CD4-positive, alpha-beta T cell treated with Interleukin-17A for 1 hour (primary cell): ENCODE data around the gene DNAAF5.

Experiments
- DNase-seq: peaks from one replicate; pipeline ENCODE4 v3.0.0-alpha.2; 2020

Gene DNAAF5

GRCh38 chr7:707296-708000 is 19.1 kb upstream of the DNAAF5 start:
- no peak for DNase-seq

DNA sequence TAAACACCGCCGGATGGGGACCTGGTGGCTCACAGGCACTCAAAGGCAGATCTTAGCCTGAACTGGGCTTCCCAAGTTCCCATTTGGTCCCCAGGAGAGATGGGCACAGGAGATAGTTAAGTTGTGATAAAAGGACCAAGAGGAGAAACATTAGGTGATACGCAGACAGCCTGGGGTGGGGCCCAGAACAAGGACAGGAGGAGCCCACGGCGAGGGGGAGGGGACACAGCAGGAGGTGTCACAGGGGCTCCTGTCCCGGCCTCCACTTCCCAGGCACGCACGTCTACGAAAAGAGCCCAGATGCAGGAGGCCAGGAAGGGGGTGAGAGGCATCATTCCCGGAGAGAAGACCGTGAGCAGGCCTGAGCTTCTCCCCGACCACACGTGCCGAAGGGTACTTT is 16.3 kb upstream of the DNAAF5 start:
- no peak for DNase-seq

- DNase-seq = no peak
These were observed 15.2 kb upstream of the DNAAF5 start for GRCh38 chr7:711093-711921.

DNA sequence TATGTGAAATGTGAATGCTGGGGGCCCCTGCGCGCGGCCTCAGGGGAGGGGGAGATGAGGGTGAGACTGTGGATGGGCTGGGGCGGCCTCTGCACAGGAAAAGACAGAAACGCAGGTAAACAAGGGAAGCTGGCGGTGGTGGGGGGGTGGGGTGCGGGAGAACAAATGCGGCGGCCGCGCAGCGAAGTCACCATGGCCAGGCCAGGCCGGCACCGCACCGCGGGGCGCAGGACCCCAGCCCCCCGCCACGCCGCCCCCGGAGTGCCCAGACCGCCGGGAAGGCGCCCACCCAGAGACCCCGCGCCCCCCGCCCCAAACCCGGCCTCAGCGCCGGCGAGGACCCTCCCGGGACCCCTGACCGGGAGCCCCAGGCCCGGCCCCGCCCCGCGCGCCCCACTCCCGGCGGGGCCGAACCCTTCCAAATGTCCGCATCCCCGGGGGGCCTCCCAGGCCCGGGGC is 14.5 kb upstream of the DNAAF5 start:
- DNase-seq = no peak

GRCh38 chr7:712381-713138 is 13.9 kb upstream of the DNAAF5 start:
- no peak for DNase-seq

DNA sequence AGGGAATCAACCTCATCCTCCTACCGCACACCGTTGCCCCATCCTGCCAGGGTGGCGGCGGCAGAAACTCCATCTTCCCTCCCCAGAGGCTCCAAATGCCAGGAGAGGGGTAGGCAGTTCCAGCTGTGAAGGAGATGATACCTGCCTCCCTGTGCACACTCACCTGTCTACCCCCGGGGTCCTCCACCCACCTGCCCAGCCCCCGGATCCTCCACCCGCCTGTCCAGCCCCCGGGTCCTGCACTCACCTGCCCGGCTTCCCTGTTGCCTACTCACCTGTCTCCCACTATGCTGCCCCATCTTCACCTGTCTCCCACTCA is 13.4 kb upstream of the DNAAF5 start:
- no peak for DNase-seq

- DNase-seq = no peak
These were observed 12.8 kb upstream of the DNAAF5 start for GRCh38 chr7:713488-714230.

DNA sequence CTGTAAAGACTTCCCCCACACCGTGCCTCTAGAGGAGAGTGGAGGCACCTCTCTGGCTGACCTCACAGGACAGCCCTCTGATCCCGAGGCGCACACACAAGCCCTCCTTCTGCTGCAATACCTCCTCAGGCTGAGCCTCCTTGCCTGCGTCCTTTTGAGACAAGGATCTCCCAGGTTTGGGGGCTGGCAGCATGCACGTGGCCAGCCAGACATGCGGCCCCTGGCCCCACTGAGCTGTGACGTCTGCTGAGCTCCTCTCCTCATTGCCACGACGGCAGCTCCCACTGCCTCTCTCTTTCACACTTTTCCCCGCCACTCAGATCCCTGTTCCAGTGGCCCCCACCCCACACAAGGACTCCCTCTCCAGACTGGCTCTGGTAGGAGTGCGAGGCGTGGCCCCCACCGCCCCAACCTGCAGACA is 12.2 kb upstream of the DNAAF5 start:
- DNase-seq = no peak

- no peak for DNase-seq
These were observed 10.3 kb upstream of the DNAAF5 start for GRCh38 chr7:716222-716621.

GRCh38 chr7:716636-717035 is 9.9 kb upstream of the DNAAF5 start:
- no peak for DNase-seq

DNA sequence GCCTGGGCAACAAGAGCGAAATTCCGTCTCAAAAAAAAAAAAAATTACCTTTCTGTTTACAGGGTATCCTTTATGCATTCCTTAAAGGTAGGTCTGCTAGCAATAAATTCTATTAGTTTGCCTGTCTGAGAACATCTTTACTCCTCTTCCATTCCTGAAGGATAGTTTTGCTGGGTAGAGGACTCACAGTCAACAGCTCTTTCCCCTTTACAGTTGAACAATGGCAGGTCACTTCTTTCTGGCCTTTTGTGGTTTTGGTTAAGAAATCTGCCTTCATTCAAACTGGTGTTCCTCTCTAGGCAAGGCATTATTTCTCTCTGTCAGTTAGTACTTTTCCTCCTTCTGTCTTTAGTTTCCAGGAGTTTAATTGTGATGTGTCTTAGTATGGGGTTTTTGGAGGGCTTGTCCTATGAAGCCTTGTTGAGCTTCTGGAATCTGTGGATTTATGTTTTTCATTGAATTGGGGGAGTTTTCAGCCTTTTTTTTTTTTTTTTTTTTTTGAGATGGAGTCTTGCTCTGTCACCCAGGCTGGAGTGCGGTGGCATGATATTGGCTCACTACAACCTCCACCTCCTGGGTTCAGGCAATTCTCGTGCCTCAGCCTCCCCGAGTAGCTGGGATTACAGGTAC is 4.8 kb upstream of the DNAAF5 start:
- DNase-seq = no peak

GRCh38 chr7:723541-723940 is 3.0 kb upstream of the DNAAF5 start:
- no peak for DNase-seq

- no peak for DNase-seq
These were observed 2.2 kb upstream of the DNAAF5 start for GRCh38 chr7:724298-724697.

DNA sequence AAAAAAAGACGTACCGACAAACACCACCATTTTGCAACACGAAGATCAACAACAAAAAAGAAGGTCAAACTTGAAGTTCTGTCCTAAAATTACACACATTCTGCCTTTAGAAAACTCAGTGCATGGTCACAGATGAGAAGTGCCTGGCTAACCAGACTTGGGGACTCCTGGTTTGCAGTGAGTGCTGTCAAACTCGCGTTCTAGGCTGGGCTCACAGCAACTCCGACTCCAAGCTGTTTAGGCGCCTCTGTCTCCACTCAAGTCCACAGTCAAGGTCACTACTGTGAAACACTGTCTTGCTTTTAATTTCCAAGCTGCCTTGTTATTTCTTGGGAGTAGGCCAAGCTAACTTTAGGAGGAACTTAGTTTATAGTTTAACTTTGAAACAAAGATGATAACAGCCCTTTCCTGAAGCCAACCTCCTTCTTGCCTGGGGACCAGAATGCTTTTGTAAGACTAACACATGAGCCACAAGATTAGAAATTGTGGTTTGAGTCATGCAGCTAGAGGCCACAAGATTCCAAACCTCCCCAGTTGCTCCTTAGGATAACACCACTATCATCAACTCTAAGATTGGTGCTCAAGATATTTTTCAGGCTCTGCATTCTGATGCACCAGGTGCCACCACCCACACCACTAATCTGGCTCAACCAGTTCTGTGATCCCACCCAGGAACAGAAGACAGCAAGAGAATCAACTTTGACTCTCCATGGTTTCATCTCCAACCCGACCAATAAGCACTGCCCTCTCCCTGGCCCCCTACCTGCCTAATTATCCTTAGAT is 1.1 kb upstream of the DNAAF5 start:
- DNase-seq = no peak

DNA sequence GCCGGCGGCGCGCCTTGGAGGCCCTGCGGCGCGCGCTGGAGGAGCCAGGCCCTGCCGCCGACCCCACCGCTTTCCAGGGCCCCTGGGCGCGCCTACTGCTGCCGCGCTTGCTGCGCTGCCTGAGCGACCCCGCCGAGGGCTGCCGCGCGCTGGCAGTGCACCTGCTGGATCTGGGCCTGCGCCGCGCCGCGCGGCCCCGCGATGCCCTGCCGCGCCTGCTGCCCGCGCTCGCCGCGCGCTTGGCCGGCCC is 280 bp downstream of the DNAAF5 start:
- no peak for DNase-seq

- peak; percentile 17 for DNase-seq
These were observed 756 bp downstream of the DNAAF5 start, which contains the start of gene PRKAR1B for GRCh38 chr7:727104-727805. TSS of gene PRKAR1B (minus strand) at chr7:727281. CDS start at chr7:711505, 15,776 bp downstream.

DNA sequence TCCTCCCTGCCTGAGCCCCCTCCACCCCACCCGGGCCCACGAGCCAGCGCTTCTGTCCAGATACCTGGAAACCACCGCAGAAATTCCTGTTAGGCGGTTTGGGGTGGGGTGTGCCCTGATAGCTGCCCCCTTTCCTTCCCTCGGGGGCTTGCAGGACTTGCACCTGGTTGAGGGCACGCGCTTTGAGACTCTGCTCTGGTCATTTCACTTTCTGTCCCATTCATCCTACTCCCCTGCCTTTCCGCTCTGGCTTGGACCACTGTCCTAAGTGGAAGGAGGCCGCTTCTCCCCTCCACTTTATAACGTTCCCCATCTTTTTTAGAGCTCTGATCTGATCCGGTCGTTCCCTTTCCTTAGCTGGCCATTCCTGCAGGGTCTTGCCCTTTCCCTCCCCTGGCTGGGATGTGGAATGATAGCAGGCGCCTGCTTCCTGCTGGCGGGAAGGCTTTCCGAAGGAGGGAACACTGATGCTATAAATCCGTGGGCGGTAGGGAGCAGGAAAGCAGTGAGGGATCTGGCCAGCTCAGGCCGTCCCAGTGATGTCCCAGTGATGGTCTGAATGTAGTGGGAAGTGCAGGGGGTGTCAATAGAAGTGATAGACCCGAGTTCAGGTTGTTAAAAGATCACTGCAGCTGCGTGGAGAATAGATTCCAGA is 1.4 kb downstream of the DNAAF5 start:
- DNase-seq = no peak

DNA sequence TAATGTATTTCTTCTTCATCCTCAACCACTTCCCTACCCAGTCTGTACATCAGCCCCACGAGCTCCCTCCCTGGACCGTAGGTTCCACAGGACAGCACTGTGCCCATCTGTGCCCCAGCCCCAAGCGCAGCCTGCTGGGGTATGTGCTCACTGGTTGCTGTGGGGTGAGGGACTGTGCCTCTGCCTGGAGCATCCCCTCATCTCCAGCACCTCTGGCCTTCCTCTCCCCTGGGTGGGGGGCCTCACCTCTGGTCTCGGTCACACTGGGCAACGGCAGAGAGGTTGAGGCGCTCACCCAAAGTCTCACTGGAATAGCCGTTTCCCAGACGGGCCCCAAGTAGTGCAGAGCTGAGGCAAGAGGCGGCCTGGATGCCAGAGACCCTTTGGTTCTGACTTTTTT is 2.1 kb downstream of the DNAAF5 start:
- no peak for DNase-seq

DNA sequence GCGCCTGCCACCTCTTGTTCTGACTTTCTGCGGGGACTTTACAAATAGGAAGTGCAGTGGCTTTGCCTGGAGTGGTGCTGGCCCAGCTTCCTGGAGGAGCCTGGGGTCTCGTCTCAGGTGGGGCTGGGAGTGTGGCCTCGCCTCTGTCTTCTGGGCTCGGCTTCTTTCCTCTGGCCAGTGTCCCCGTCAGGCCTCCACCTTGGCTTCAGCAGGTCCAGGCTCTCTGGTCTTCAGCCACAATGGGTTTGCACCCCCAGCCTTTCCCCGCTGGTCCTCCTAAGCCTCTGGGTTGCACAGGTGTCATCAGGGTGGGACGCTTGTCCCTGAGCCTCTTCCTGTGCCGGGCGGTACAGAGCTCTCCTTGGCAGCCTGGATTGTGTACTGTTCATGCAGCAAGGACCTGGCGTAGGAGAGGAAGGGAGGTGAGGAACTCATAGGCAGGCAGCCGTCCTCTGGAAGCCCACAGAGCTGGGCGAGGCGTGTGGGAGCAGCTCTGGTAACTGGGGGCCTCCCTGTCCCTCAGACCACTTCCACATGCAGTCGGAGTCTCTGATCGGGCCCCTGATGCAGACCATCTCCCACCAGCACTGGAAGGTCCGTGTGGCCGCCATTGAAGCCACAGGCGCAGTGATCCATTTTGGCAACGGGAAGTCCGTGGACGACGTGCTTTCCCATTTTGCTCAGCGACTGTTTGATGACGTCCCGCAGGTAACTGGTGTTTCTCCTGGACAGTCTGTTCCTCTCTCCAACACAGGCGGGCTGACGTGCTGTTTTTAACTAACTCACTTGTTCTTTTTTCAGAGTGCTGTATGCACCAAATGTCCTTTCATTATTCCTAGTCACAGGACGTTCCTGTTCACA is 2.9 kb downstream of the DNAAF5 start:
- no peak for DNase-seq
